GM23248 (cell line): ENCODE data around the gene MVD. TPM values are rescaled to one million over a fixed set of nuclear protein-coding genes. Genes with fewer than 3 reads are reported as not detected.

Source experiments
- DNase-seq: peaks from one replicate; pipeline ENCODE4 v3.0.0-alpha.2; 2015
- H2AFZ ChIP-seq: fragments of 200-600 bp; sonication (generic); 2 replicates; pipeline ENCODE4 v1.6.1; 2016; ENCODE audit warnings: antibody characterized with exemption
- H3F3A ChIP-seq: fragments of 200-600 bp; sonication (generic); 2 replicates; pipeline ENCODE4 v1.6.1; 2016; ENCODE audit warnings: mild to moderate bottlenecking, antibody characterized with exemption, mixed run types; ENCODE audit not compliant: insufficient read depth
- H3K27ac ChIP-seq: fragments of 200-600 bp; sonication (generic); 2 replicates; pipeline ENCODE4 v1.5.1; 2016; ENCODE audit warnings: mild to moderate bottlenecking
- H3K27me3 ChIP-seq: fragments of 200-600 bp; sonication (generic); replicated peaks from 2 replicates; pipeline ENCODE4 v1.6.1; 2016; ENCODE audit warnings: mild to moderate bottlenecking; ENCODE audit not compliant: insufficient read depth
- H3K36me3 ChIP-seq: fragments of 200-600 bp; sonication (generic); 2 replicates; pipeline ENCODE4 v1.6.1; 2016; ENCODE audit warnings: low read depth, mild to moderate bottlenecking
- H3K4me1 ChIP-seq: fragments of 200-600 bp; sonication (generic); 2 replicates; pipeline ENCODE4 v1.6.1; 2016; ENCODE audit warnings: mild to moderate bottlenecking; ENCODE audit not compliant: insufficient read depth
- H3K4me2 ChIP-seq: fragments of 200-600 bp; sonication (generic); one replicate; pipeline ENCODE4 v1.6.1; 2016; ENCODE audit warnings: mild to moderate bottlenecking; ENCODE audit not compliant: unreplicated experiment
- H3K4me3 ChIP-seq: fragments of 200-600 bp; sonication (generic); 2 replicates; pipeline ENCODE4 v1.5.1; 2016; ENCODE audit warnings: mild to moderate bottlenecking
- H3K79me2 ChIP-seq: fragments of 200-600 bp; sonication (generic); 2 replicates; pipeline ENCODE4 v1.6.1; 2016; ENCODE audit warnings: mild to moderate bottlenecking; ENCODE audit not compliant: insufficient read depth
- H3K9ac ChIP-seq: fragments of 200-600 bp; sonication (generic); 2 replicates; pipeline ENCODE4 v1.6.1; 2016; ENCODE audit warnings: mild to moderate bottlenecking
- H3K9me2 ChIP-seq: fragments of 200-600 bp; sonication (generic); 2 replicates; pipeline ENCODE4 v1.6.1; 2016; ENCODE audit warnings: mixed run types, mild to moderate bottlenecking, moderate library complexity; ENCODE audit not compliant: insufficient read depth
- H3K9me3 ChIP-seq: fragments of 200-600 bp; sonication (generic); one replicate; pipeline ENCODE4 v1.6.1; 2017; ENCODE audit warnings: low read depth
- H4K20me1 ChIP-seq: fragments of 200-600 bp; sonication (generic); 2 replicates; pipeline ENCODE4 v1.6.0; 2016; ENCODE audit not compliant: insufficient read depth
- EZH2 ChIP-seq: fragments of 200-600 bp; sonication (generic); IDR thresholded peaks from 2 replicates; pipeline ENCODE4 v1.6.1; 2018; ENCODE audit warnings: antibody characterized with exemption, mild to moderate bottlenecking; ENCODE audit not compliant: insufficient read depth, poor library complexity, severe bottlenecking
- EZH2phosphoT487 ChIP-seq: fragments of 200-600 bp; sonication (generic); IDR thresholded peaks from 2 replicates; pipeline ENCODE4 v1.6.1; 2018; ENCODE audit warnings: antibody characterized with exemption, moderate library complexity, mild to moderate bottlenecking, low read depth; ENCODE audit not compliant: insufficient read depth
- WGBS, 2 experiments: methylation state at CpG; one replicate each; pipeline ENCODE4 v1.1.6; 2015 to 2017; ENCODE audit warnings: low lambda C conversion rate in 2 of 2, low coverage in 1 of 2; ENCODE audit errors: missing lambda C conversion rate in 2 of 2; 5-methylcytosine and 5-hydroxymethylcytosine counted together
- in situ Hi-C: fragments of 300-500 bp; cut with MboI; formaldehyde crosslinking; loops from 2 replicates; pipeline ENCODE4 v1.15.0; 2020
- polyA plus RNA-seq: library from polyadenylated mRNA; unstranded; fragments of >200 nt; fragmentation: Nextera tagmentation; extraction: Ambion mirVana; gene quantifications from 2 replicates; pipeline ENCODE4 v1.2.1, GENCODE V29; 2016
- total RNA-seq: library from RNA; depleted of rRNA; stranded (reverse); fragments of >200 nt; shearing (Covaris generic); gene quantifications from 2 replicates; pipeline ENCODE4 v1.2.3, GENCODE V29; 2014

Gene MVD
- total and polyA plus RNA-seq, 2 experiments from 2014 or later: 25.0 to 27.4 TPM

- DNase-seq: no peak
Measured at GRCh38 chr16:88647178-88648070, 15.5 kb downstream of the MVD start.

GRCh38 chr16:88646345-88647034 is 16.4 kb downstream of the MVD start:
- 85 to 90% methylated on average over 16 to 27 of the region's 28 CpGs for WGBS, 2 experiments
- H3K79me2 ChIP-seq: no peaks in the 10 kb centered on the region

More at GRCh38 chr16:88647178-88648070, 15.5 kb downstream of the MVD start:
- Histone ChIP-seq H3K9ac (no peak overlapping the region), H2AFZ (no peak overlapping the region), H3K27me3 (no peaks in the 10 kb centered on the region), H3K9me2 (no peaks in the 10 kb centered on the region), H3K4me3 (no peak overlapping the region), H3K36me3 (no peaks in the 10 kb centered on the region), H3K4me2 (no peak overlapping the region), H3F3A (no peaks in the 10 kb centered on the region), H3K4me1 (no peaks in the 10 kb centered on the region), H4K20me1 (no peaks in the 10 kb centered on the region), H3K9me3 (no peaks in the 10 kb centered on the region), H3K27ac (no peak overlapping the region), H3K79me2 (no peaks in the 10 kb centered on the region)
- WGBS, 2 experiments: 89 to 91% methylated on average over 13 to 22 of the region's 22 CpGs
- in situ Hi-C loops: no loop called here
- TF ChIP-seq EZH2 (no peak), EZH2phosphoT487 (no peak)

GRCh38 chr16:88645941-88646340 is 16.9 kb downstream of the MVD start:
- Histone ChIP-seq H3K27me3 (0 out of 2 replicates have a peak, but pooled peaks cover 4% of the 10 kb centered on the region), H3K4me3 (no peak overlapping the region), H3K79me2 (no peaks in the 10 kb centered on the region), H3K4me1 (no peaks in the 10 kb centered on the region), H3K4me2 (no peak overlapping the region), H3K27ac (no peak overlapping the region), H3K9me2 (no peaks in the 10 kb centered on the region), H3F3A (no peaks in the 10 kb centered on the region), H2AFZ (no peak overlapping the region), H4K20me1 (no peaks in the 10 kb centered on the region), H3K9ac (no peak overlapping the region), H3K36me3 (no peaks in the 10 kb centered on the region), H3K9me3 (no peaks in the 10 kb centered on the region)
- WGBS, 2 experiments: 92 to 93% methylated on average over 7 to 23 of the region's 23 CpGs
- in situ Hi-C loops: no loop called here
- no peak for DNase-seq
- TF ChIP-seq EZH2phosphoT487 (no peak), EZH2 (no peak)

More at GRCh38 chr16:88646345-88647034, 16.4 kb downstream of the MVD start:
- Histone ChIP-seq H3F3A (no peaks in the 10 kb centered on the region), H3K9me2 (no peaks in the 10 kb centered on the region), H4K20me1 (no peaks in the 10 kb centered on the region), H3K27ac (no peak overlapping the region), H3K4me1 (no peaks in the 10 kb centered on the region), H3K9me3 (no peaks in the 10 kb centered on the region), H3K36me3 (no peaks in the 10 kb centered on the region), H3K27me3 (no peaks in the 10 kb centered on the region), H3K4me3 (no peak overlapping the region), H3K4me2 (no peak overlapping the region), H2AFZ (no peak overlapping the region), H3K9ac (no peak overlapping the region)
- in situ Hi-C loops: no loop called here
- DNase-seq: no peak
- TF ChIP-seq EZH2: no peak
- TF ChIP-seq EZH2phosphoT487: no peak

GRCh38 chr16:88645455-88645854 is 17.4 kb downstream of the MVD start:
- no peak for TF ChIP-seq EZH2phosphoT487
- no peak for TF ChIP-seq EZH2
- no peaks in the 10 kb centered on the region for H3F3A ChIP-seq
- H2AFZ ChIP-seq: no peak overlapping the region
- no peaks in the 10 kb centered on the region for H3K9me2 ChIP-seq
- no peak overlapping the region for H3K27ac ChIP-seq
- H3K27me3 ChIP-seq: peaks cover 7% of the 10 kb centered on the region
- no peak overlapping the region for H3K4me2 ChIP-seq
- no peaks in the 10 kb centered on the region for H3K79me2 ChIP-seq
- 97 to 98% methylated on average over 16 of the region's 16 CpGs for whole genome bisulfite sequencing, 2 experiments
- no peak for DNase-seq
- H3K4me3 ChIP-seq: no peak overlapping the region
- H3K4me1 ChIP-seq: no peaks in the 10 kb centered on the region
- no peaks in the 10 kb centered on the region for H3K9me3 ChIP-seq
- H3K36me3 ChIP-seq: no peaks in the 10 kb centered on the region
- no peak overlapping the region for H3K9ac ChIP-seq
- in situ Hi-C loops: no loop called here
- no peaks in the 10 kb centered on the region for H4K20me1 ChIP-seq
